Measurements from ENCODE around the gene C11orf86.

DNA sequence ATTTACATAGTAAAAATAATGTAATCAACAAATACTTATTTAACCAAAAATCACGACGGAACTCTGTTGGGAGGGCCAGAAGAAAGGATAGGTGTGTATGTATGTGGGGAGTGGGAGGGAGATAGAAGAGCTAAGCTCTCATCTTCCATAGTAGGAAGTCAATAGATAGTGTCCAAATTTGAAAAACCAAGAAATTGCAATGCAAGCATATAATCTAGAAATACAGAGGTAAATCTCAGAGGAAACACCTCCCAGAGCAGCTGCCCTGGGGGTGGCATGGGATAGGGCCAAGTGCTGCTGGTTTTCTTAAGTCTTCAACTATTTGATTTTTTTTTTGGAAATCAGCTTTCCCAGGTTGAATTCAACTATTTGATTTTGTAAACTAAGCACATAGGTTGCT lies 16.9 kb downstream of the C11orf86 start:
- TF ChIP-seq POLR2A (IDR thresholded peaks at IDR 0.05; ENCODE audit: low read depth, low read length): no peak
- TF ChIP-seq EZH2 (IDR thresholded peaks at IDR 0.05; ENCODE audit: borderline replicate concordance, low read depth, low read length, severe bottlenecking): no peak
- TF ChIP-seq, protein P1, sequence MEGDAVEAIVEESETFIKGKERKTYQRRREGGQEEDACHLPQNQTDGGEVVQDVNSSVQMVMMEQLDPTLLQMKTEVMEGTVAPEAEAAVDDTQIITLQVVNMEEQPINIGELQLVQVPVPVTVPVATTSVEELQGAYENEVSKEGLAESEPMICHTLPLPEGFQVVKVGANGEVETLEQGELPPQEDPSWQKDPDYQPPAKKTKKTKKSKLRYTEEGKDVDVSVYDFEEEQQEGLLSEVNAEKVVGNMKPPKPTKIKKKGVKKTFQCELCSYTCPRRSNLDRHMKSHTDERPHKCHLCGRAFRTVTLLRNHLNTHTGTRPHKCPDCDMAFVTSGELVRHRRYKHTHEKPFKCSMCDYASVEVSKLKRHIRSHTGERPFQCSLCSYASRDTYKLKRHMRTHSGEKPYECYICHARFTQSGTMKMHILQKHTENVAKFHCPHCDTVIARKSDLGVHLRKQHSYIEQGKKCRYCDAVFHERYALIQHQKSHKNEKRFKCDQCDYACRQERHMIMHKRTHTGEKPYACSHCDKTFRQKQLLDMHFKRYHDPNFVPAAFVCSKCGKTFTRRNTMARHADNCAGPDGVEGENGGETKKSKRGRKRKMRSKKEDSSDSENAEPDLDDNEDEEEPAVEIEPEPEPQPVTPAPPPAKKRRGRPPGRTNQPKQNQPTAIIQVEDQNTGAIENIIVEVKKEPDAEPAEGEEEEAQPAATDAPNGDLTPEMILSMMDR (IDR thresholded peaks at IDR 0.05; ENCODE audit: extremely low read depth in 1 of 2, insufficient read depth in 1 of 2, low read depth in 1 of 2, low read length in 2 of 2): no peak
- TF ChIP-seq POLR2AphosphoS5 (IDR thresholded peaks at IDR 0.05; ENCODE audit: insufficient read depth, low read depth, low read length): no peak
- TF ChIP-seq FOS (IDR thresholded peaks at IDR 0.05; ENCODE audit: borderline replicate concordance, insufficient read depth, low read length): no peak
- TF ChIP-seq, protein P2, sequence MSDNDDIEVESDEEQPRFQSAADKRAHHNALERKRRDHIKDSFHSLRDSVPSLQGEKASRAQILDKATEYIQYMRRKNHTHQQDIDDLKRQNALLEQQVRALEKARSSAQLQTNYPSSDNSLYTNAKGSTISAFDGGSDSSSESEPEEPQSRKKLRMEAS (IDR thresholded peaks at IDR 0.05; ENCODE audit: insufficient read depth, insufficient read length): no peak
